UCSD-AML1 (cell line): ENCODE results near the gene RPLP1.

Experiments used
- DNase-seq: peaks from one replicate; lab custom pipeline; 2025; ENCODE audit not compliant: unreplicated experiment; lab: John Stamatoyannopoulos, UW

RPLP1 gene

GRCh38 chr15:69452692-69453521, at the start of gene RPLP1:
Gene RPLP1 (plus strand): TSS chr15:69452818. CDS start chr15:69452949, 131 bp downstream.
- DNase-seq = peak; percentile 94

GRCh38 chr15:69403594-69403993, 49.0 kb upstream of the RPLP1 start:
- DNase-seq = no peak

- DNase-seq = no peak
Observed at GRCh38 chr15:69405110-69405509, 47.5 kb upstream of the RPLP1 start.

- no peak for DNase-seq
Observed at GRCh38 chr15:69407719-69408400, 44.8 kb upstream of the RPLP1 start.

GRCh38 chr15:69408841-69409240, 43.8 kb upstream of the RPLP1 start:
- DNase-seq = no peak

- peak; percentile 36 for DNase-seq
Observed at GRCh38 chr15:69410248-69410874, 42.3 kb upstream of the RPLP1 start.

- DNase-seq = no peak
Observed at GRCh38 chr15:69412274-69412673, 40.3 kb upstream of the RPLP1 start.

GRCh38 chr15:69412701-69413100, 39.9 kb upstream of the RPLP1 start:
- no peak for DNase-seq

- peak; percentile 90 for DNase-seq
Observed at GRCh38 chr15:69413822-69414700, 38.6 kb upstream of the RPLP1 start, which contains the start of gene KIF23. Gene KIF23 (plus strand): TSS chr15:69414349. CDS start chr15:69414466, 117 bp downstream.

- DNase-seq = peak; percentile 43
Observed at GRCh38 chr15:69414701-69415167, 37.9 kb upstream of the RPLP1 start.

GRCh38 chr15:69415381-69415780, 37.2 kb upstream of the RPLP1 start:
- DNase-seq = no peak

GRCh38 chr15:69417581-69417980, 35.0 kb upstream of the RPLP1 start:
- no peak for DNase-seq

GRCh38 chr15:69421498-69421897, 31.1 kb upstream of the RPLP1 start:
- DNase-seq = no peak

- DNase-seq = no peak
Observed at GRCh38 chr15:69422336-69422895, 30.2 kb upstream of the RPLP1 start.

GRCh38 chr15:69424001-69424400, 28.6 kb upstream of the RPLP1 start:
- no peak for DNase-seq

GRCh38 chr15:69424748-69425413, 27.7 kb upstream of the RPLP1 start:
- no peak for DNase-seq

GRCh38 chr15:69433831-69434230, 18.8 kb upstream of the RPLP1 start:
- no peak for DNase-seq

GRCh38 chr15:69434238-69434637, 18.4 kb upstream of the RPLP1 start:
- no peak for DNase-seq

GRCh38 chr15:69434679-69435078, 17.9 kb upstream of the RPLP1 start:
- DNase-seq = no peak

- no peak for DNase-seq
Observed at GRCh38 chr15:69435985-69436384, 16.6 kb upstream of the RPLP1 start.
